Liver (tissue), 9 donors: ENCODE data around the gene DYNC2LI1. TPM values are rescaled to one million over a fixed set of nuclear protein-coding genes. Genes with fewer than 3 reads are reported as not detected.

Experiments
- DNase-seq: peaks from one replicate; pipeline ENCODE4 v3.0.0-alpha.2; 2017; ENCODE audit warnings: low spot score
- H3K27ac ChIP-seq, 2 donors: one replicate each; pipeline ENCODE4 v1.7.0; 2013; ENCODE audit warnings: inconsistent platforms in 2 of 2, low read length in 2 of 2, control low read depth in 1 of 2, low read depth in 1 of 2, mild to moderate bottlenecking in 1 of 2
- H3K27me3 ChIP-seq, 4 donors: one replicate each; pipeline versions ENCODE4 v1.6.1 to v1.7.0; 2013; ENCODE audit warnings: low read length in 3 of 4, inconsistent platforms in 1 of 4, mild to moderate bottlenecking in 1 of 4, moderate library complexity in 1 of 4; ENCODE audit not compliant: control insufficient read depth in 4 of 4, insufficient read depth in 4 of 4
- H3K36me3 ChIP-seq, 4 donors: one replicate each; pipeline versions ENCODE4 v1.6.1 to v1.7.0; 2013; ENCODE audit warnings: low read length in 3 of 4, mild to moderate bottlenecking in 3 of 4, low read depth in 1 of 4, moderate library complexity in 1 of 4; ENCODE audit not compliant: control insufficient read depth in 4 of 4, insufficient read depth in 3 of 4
- H3K4me1 ChIP-seq, 4 donors: one replicate each; pipeline versions ENCODE4 v1.6.1 to v1.7.0; 2013; ENCODE audit warnings: low read length in 3 of 4, mild to moderate bottlenecking in 3 of 4, moderate library complexity in 1 of 4; ENCODE audit not compliant: control insufficient read depth in 4 of 4, insufficient read depth in 4 of 4
- H3K4me3 ChIP-seq, 3 donors: one replicate each; pipeline versions ENCODE4 v1.6.1 to v1.7.0; 2013; ENCODE audit warnings: low read length in 3 of 3, control low read depth in 1 of 3, low read depth in 1 of 3, mild to moderate bottlenecking in 1 of 3
- H3K9ac ChIP-seq, 2 donors: one replicate each; pipeline ENCODE4 v1.7.0; 2013; ENCODE audit warnings: low read length in 2 of 2, mild to moderate bottlenecking in 2 of 2, moderate library complexity in 2 of 2, control low read depth in 1 of 2, low read depth in 1 of 2
- H3K9me3 ChIP-seq, 4 donors: one replicate each; pipeline versions ENCODE4 v1.6.1 to v1.7.0; 2013; ENCODE audit warnings: low read length in 3 of 4; ENCODE audit not compliant: control insufficient read depth in 4 of 4
- ATF3 ChIP-seq: IDR thresholded peaks from 2 replicates; pipeline ENCODE4 v1.6.1; 2016; ENCODE audit warnings: antibody characterized with exemption
- CTCF ChIP-seq: fragments of 150-350 bp; IDR thresholded peaks from 2 replicates; pipeline ENCODE4 v1.5.1; 2017; ENCODE audit warnings: improper control_type of control experiment, low read depth, low read length; ENCODE audit not compliant: missing input control
- EGR1 ChIP-seq, 2 donors: IDR thresholded peaks; 2 replicates each; pipeline ENCODE4 v1.6.1; 2016 to 2018; ENCODE audit warnings: antibody characterized with exemption in 2 of 2, low read depth in 2 of 2
- FOXA1 ChIP-seq: IDR thresholded peaks from 2 replicates; pipeline ENCODE4 v1.6.1; 2016; ENCODE audit warnings: antibody characterized with exemption
- FOXA2 ChIP-seq: IDR thresholded peaks from 2 replicates; pipeline ENCODE4 v1.6.1; 2016; ENCODE audit warnings: antibody characterized with exemption
- GABPA ChIP-seq, 2 donors: IDR thresholded peaks in 1 of 2; conservative IDR thresholded peaks in 1 of 2; 2 replicates each; pipeline ENCODE4 v1.6.1; 2016; ENCODE audit warnings: antibody characterized with exemption in 2 of 2, mild to moderate bottlenecking in 1 of 2, moderate library complexity in 1 of 2
- HNF4A ChIP-seq, 2 donors: conservative IDR thresholded peaks; 2 replicates each; pipeline ENCODE4 v1.6.1; 2016; ENCODE audit warnings: antibody characterized with exemption in 2 of 2, mild to moderate bottlenecking in 2 of 2
- HNF4G ChIP-seq: IDR thresholded peaks from 2 replicates; pipeline ENCODE4 v1.6.1; 2016; ENCODE audit warnings: antibody characterized with exemption
- MAX ChIP-seq: IDR thresholded peaks from 2 replicates; pipeline ENCODE4 v1.6.1; 2016; ENCODE audit warnings: antibody characterized with exemption
- NR2F2 ChIP-seq: IDR thresholded peaks from 2 replicates; pipeline ENCODE4 v1.6.1; 2016; ENCODE audit warnings: antibody characterized with exemption
- RAD21 ChIP-seq, 2 donors: IDR thresholded peaks; 2 replicates each; pipeline ENCODE4 v1.6.1; 2016; ENCODE audit warnings: antibody characterized with exemption in 2 of 2, mild to moderate bottlenecking in 2 of 2
- REST ChIP-seq: IDR thresholded peaks from 2 replicates; pipeline ENCODE4 v1.6.1; 2016; ENCODE audit warnings: antibody characterized with exemption, mild to moderate bottlenecking
- RXRA ChIP-seq, 2 donors: IDR thresholded peaks; 2 replicates each; pipeline ENCODE4 v1.6.1; 2017 to 2018; ENCODE audit warnings: antibody characterized with exemption in 2 of 2, mild to moderate bottlenecking in 1 of 2
- TAF1 ChIP-seq: conservative IDR thresholded peaks from 2 replicates; pipeline ENCODE4 v1.6.1; 2016; ENCODE audit warnings: antibody characterized with exemption, mild to moderate bottlenecking
- YY1 ChIP-seq: IDR thresholded peaks from 2 replicates; pipeline ENCODE4 v1.6.1; 2016; ENCODE audit warnings: antibody characterized with exemption, mild to moderate bottlenecking
- ZBTB33 ChIP-seq: IDR thresholded peaks from 2 replicates; pipeline ENCODE4 v1.6.1; 2016; ENCODE audit warnings: antibody characterized with exemption
- WGBS: extraction: QIAGEN DNeasy Blood & Tissue Kit; methylation state at CpG from one replicate; pipeline ENCODE4 v1.1.7; 2013; 5-methylcytosine and 5-hydroxymethylcytosine counted together
- polyA plus RNA-seq, 2 donors: library from polyadenylated mRNA; stranded (reverse) in 1 of 2; unstranded in 1 of 2; fragments of 200-250 nt in 1 of 2; fragments of >200 nt in 1 of 2; fragmentation: Nextera tagmentation in 1 of 2; extraction: Ambion mirVana in 1 of 2; gene quantifications; one replicate each; pipeline versions ENCODE4 v1.2.1 to v1.2.3, GENCODE V29; 2013 to 2015
- total RNA-seq, 2 donors: library from RNA; depleted of rRNA; stranded (reverse); fragments of >200 nt; gene quantifications; one replicate each; pipeline ENCODE4 v1.2.3, GENCODE V29; 2014
- donor health status: healthy.
- donor health status: healthy.
- donor health status: healthy.
- donor health status: healthy.
- donor health status: healthy.

The DYNC2LI1 gene
- total and polyA plus RNA-seq, 4 donors, result 5.4 to 6.1 (median 5.7) TPM

- no peaks in the 10 kb centered on the region for H3K9me3 ChIP-seq
- H3K36me3 ChIP-seq, result peaks cover 0 to 3% (median 0%) of the 10 kb centered on the region in 4 donors
- DNase-seq, result no peak
- WGBS, result 87% methylated on average over 1 of the region's 1 CpG
- no peak overlapping the region for H3K9ac ChIP-seq
- TF ChIP-seq RXRA (IDR thresholded peaks at IDR 0.05) (no peak), ZBTB33 (no peak), FOXA2 (no peak), EGR1 (IDR thresholded peaks at IDR 0.05; ENCODE audit: low read depth in 2 of 2) (no peak), FOXA1 (no peak), HNF4G (no peak), NR2F2 (no peak), GABPA (IDR thresholded peaks at IDR 0.05 in 1 of 2, conservative IDR thresholded peaks at IDR 0.05 in 1 of 2) (no peak), RAD21 (IDR thresholded peaks at IDR 0.05) (no peak)
- H3K27ac ChIP-seq, result no peak overlapping the region
- H3K4me3 ChIP-seq, result no peak overlapping the region
- H3K27me3 ChIP-seq, result no peaks in the 10 kb centered on the region
- peaks cover 0 to 11% (median 4%) of the 10 kb centered on the region in 4 donors for H3K4me1 ChIP-seq
Measured at GRCh38 chr2:43776324-43776723, 2.5 kb downstream of the DYNC2LI1 start.

- Histone ChIP-seq H3K36me3 (peaks cover 0 to 3% (median 0%) of the 10 kb centered on the region in 4 donors), H3K4me3 (no peak overlapping the region), H3K27me3 (no peaks in the 10 kb centered on the region), H3K4me1 (peaks cover 0 to 11% (median 4%) of the 10 kb centered on the region in 4 donors), H3K9ac (no peak overlapping the region), H3K9me3 (no peaks in the 10 kb centered on the region), H3K27ac (no peak overlapping the region)
- TF ChIP-seq GABPA (IDR thresholded peaks at IDR 0.05 in 1 of 2, conservative IDR thresholded peaks at IDR 0.05 in 1 of 2) (no peak), NR2F2 (no peak), MAX (no peak), HNF4A (conservative IDR thresholded peaks at IDR 0.05) (no peak), EGR1 (IDR thresholded peaks at IDR 0.05; ENCODE audit: low read depth in 2 of 2) (no peak), YY1 (no peak), FOXA2 (no peak), HNF4G (no peak), FOXA1 (no peak), TAF1 (no peak)
- 97% methylated on average over 8 of the region's 8 CpGs for WGBS
- DNase-seq, result no peak
Measured at GRCh38 chr2:43777306-43777926, 3.6 kb downstream of the DYNC2LI1 start.

GRCh38 chr2:43778233-43778632 is 4.4 kb downstream of the DYNC2LI1 start:
- Histone ChIP-seq H3K27ac (no peak overlapping the region), H3K4me1 (peaks cover 0 to 11% (median 4%) of the 10 kb centered on the region in 4 donors), H3K27me3 (no peaks in the 10 kb centered on the region), H3K36me3 (peaks cover 0 to 3% (median 0%) of the 10 kb centered on the region in 4 donors), H3K9me3 (no peaks in the 10 kb centered on the region), H3K4me3 (no peak overlapping the region), H3K9ac (no peak overlapping the region)
- no peak for DNase-seq
- TF ChIP-seq REST (no peak), ATF3 (no peak), NR2F2 (no peak), FOXA1 (no peak), GABPA (IDR thresholded peaks at IDR 0.05 in 1 of 2, conservative IDR thresholded peaks at IDR 0.05 in 1 of 2) (no peak), CTCF (no peak), MAX (no peak), YY1 (no peak), HNF4A (conservative IDR thresholded peaks at IDR 0.05) (no peak), TAF1 (no peak), RXRA (IDR thresholded peaks at IDR 0.05) (no peak), EGR1 (IDR thresholded peaks at IDR 0.05; ENCODE audit: low read depth in 2 of 2) (no peak)
- 95% methylated on average over 8 of the region's 8 CpGs for WGBS
